ENCODE measurements around the gene GATAD2B.
A peak's percentile ranks its signal among the peaks of the same experiment; 100 is the strongest.

The GATAD2B gene

DNA sequence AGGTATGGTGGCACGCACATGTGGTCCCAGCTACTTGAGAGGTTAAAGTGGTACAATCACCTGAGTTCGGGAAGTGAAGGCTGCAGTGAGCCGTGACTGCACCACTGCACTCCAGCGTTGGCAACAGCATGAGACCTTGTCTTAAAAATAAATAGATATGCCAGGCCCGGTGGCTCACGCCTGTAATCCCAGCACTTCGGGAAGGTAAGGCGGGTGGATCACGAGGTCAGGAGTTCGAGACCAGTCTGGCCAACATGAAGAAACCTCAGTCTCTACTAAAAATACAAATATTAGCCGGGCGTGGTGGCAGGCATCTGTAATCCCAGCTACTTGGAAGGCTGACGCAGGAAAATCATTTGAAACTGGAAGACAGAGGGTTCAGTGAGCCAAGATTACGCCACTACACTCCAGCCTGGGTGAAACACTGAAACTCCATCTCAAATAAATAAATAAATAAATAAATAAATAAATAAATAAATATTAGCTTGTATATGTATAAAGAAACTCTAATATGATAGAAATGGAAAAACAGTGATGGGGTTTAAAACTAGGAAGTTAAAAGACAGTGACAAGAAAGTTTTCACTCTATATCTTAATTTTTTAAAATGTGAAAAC lies 18.8 kb downstream of the GATAD2B start (continued):
- no peak for TF ChIP-seq KLF8 (tag by site-specific recombination; IDR thresholded peaks at IDR 0.05)
- TF ChIP-seq ZNF350 (tag by site-specific recombination; IDR thresholded peaks at IDR 0.05): no peak
- TF ChIP-seq ZNF473 (tag by site-specific recombination; IDR thresholded peaks at IDR 0.05): no peak
- peak; percentile 21 for TF ChIP-seq ZNF529 (tag by site-specific recombination; IDR thresholded peaks at IDR 0.05; ENCODE audit: insufficient replicate concordance)
- peak; percentile 58; the same call in 1 of the 2 replicates for TF ChIP-seq ZNF404 (tag by site-specific recombination; IDR thresholded peaks at IDR 0.05)
- TF ChIP-seq ZNF624 (tag by site-specific recombination; IDR thresholded peaks at IDR 0.05): no peak

DNA sequence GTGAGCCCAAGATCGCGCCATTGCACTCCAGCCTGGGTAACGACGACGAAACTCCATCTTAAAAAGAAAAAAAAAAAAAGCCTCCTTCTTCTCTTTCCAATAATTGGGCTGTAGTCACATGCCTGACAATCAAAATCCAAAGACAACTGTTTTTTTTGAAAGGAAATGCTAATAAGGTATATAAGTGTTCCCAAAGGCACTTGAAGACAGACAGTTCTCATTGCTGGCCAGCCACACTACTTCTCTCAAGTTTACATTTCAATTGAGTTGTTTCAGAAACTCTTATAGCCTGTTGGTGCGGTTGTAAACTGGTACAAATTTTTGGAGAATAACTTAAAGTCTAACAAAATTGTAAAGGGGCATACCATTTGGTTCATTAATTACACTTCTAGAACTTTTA lies 23.3 kb downstream of the GATAD2B start:
- no peak for TF ChIP-seq KLF10 (tag by site-specific recombination; IDR thresholded peaks at IDR 0.05)
- TF ChIP-seq, protein P1, sequence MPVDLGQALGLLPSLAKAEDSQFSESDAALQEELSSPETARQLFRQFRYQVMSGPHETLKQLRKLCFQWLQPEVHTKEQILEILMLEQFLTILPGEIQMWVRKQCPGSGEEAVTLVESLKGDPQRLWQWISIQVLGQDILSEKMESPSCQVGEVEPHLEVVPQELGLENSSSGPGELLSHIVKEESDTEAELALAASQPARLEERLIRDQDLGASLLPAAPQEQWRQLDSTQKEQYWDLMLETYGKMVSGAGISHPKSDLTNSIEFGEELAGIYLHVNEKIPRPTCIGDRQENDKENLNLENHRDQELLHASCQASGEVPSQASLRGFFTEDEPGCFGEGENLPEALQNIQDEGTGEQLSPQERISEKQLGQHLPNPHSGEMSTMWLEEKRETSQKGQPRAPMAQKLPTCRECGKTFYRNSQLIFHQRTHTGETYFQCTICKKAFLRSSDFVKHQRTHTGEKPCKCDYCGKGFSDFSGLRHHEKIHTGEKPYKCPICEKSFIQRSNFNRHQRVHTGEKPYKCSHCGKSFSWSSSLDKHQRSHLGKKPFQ (tag by site-specific recombination; IDR thresholded peaks at IDR 0.05): no peak
- TF ChIP-seq GLIS1 (tag by site-specific recombination; IDR thresholded peaks at IDR 0.05): no peak
- TF ChIP-seq ZNF558 (tag by site-specific recombination; IDR thresholded peaks at IDR 0.05): no peak
- no peak for TF ChIP-seq ZNF391 (tag by site-specific recombination; IDR thresholded peaks at IDR 0.05; ENCODE audit: borderline replicate concordance, low read depth)
- no peak for TF ChIP-seq KLF7 (tag by site-specific recombination; IDR thresholded peaks at IDR 0.05; ENCODE audit: borderline replicate concordance)
- TF ChIP-seq, protein P2, sequence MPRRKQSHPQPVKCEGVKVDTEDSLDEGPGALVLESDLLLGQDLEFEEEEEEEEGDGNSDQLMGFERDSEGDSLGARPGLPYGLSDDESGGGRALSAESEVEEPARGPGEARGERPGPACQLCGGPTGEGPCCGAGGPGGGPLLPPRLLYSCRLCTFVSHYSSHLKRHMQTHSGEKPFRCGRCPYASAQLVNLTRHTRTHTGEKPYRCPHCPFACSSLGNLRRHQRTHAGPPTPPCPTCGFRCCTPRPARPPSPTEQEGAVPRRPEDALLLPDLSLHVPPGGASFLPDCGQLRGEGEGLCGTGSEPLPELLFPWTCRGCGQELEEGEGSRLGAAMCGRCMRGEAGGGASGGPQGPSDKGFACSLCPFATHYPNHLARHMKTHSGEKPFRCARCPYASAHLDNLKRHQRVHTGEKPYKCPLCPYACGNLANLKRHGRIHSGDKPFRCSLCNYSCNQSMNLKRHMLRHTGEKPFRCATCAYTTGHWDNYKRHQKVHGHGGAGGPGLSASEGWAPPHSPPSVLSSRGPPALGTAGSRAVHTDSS (tag by site-specific recombination; IDR thresholded peaks at IDR 0.05): no peak
- TF ChIP-seq, protein P3, sequence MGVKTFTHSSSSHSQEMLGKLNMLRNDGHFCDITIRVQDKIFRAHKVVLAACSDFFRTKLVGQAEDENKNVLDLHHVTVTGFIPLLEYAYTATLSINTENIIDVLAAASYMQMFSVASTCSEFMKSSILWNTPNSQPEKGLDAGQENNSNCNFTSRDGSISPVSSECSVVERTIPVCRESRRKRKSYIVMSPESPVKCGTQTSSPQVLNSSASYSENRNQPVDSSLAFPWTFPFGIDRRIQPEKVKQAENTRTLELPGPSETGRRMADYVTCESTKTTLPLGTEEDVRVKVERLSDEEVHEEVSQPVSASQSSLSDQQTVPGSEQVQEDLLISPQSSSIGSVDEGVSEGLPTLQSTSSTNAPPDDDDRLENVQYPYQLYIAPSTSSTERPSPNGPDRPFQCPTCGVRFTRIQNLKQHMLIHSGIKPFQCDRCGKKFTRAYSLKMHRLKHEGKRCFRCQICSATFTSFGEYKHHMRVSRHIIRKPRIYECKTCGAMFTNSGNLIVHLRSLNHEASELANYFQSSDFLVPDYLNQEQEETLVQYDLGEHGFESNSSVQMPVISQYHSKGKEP (tag by site-specific recombination; IDR thresholded peaks at IDR 0.05): no peak
- TF ChIP-seq ZNF433 (tag by site-specific recombination; IDR thresholded peaks at IDR 0.05; ENCODE audit: low read depth): no peak
- no peak for TF ChIP-seq BCL11A (tag by site-specific recombination; IDR thresholded peaks at IDR 0.05; ENCODE audit: low read depth)
- TF ChIP-seq ZNF266 (tag by site-specific recombination; IDR thresholded peaks at IDR 0.05; ENCODE audit: low read depth): no peak
- TF ChIP-seq ZSCAN23 (tag by site-specific recombination; IDR thresholded peaks at IDR 0.05): no peak
- no peak for TF ChIP-seq ZNF37A (tag by site-specific recombination; IDR thresholded peaks at IDR 0.05)
- no peak for TF ChIP-seq ZNF138 (tag by site-specific recombination; IDR thresholded peaks at IDR 0.05; ENCODE audit: borderline replicate concordance)
- TF ChIP-seq, protein P4, sequence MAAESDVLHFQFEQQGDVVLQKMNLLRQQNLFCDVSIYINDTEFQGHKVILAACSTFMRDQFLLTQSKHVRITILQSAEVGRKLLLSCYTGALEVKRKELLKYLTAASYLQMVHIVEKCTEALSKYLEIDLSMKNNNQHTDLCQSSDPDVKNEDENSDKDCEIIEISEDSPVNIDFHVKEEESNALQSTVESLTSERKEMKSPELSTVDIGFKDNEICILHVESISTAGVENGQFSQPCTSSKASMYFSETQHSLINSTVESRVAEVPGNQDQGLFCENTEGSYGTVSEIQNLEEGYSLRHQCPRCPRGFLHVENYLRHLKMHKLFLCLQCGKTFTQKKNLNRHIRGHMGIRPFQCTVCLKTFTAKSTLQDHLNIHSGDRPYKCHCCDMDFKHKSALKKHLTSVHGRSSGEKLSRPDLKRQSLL (tag by site-specific recombination; IDR thresholded peaks at IDR 0.05): no peak
- no peak for TF ChIP-seq ZNF701 (tag by site-specific recombination; IDR thresholded peaks at IDR 0.05)
- TF ChIP-seq ZNF16 (tag by site-specific recombination; IDR thresholded peaks at IDR 0.05; ENCODE audit: low read depth): no peak
- TF ChIP-seq, protein P5, sequence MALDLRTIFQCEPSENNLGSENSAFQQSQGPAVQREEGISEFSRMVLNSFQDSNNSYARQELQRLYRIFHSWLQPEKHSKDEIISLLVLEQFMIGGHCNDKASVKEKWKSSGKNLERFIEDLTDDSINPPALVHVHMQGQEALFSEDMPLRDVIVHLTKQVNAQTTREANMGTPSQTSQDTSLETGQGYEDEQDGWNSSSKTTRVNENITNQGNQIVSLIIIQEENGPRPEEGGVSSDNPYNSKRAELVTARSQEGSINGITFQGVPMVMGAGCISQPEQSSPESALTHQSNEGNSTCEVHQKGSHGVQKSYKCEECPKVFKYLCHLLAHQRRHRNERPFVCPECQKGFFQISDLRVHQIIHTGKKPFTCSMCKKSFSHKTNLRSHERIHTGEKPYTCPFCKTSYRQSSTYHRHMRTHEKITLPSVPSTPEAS (tag by site-specific recombination; IDR thresholded peaks at IDR 0.05): no peak
- TF ChIP-seq, protein P6, sequence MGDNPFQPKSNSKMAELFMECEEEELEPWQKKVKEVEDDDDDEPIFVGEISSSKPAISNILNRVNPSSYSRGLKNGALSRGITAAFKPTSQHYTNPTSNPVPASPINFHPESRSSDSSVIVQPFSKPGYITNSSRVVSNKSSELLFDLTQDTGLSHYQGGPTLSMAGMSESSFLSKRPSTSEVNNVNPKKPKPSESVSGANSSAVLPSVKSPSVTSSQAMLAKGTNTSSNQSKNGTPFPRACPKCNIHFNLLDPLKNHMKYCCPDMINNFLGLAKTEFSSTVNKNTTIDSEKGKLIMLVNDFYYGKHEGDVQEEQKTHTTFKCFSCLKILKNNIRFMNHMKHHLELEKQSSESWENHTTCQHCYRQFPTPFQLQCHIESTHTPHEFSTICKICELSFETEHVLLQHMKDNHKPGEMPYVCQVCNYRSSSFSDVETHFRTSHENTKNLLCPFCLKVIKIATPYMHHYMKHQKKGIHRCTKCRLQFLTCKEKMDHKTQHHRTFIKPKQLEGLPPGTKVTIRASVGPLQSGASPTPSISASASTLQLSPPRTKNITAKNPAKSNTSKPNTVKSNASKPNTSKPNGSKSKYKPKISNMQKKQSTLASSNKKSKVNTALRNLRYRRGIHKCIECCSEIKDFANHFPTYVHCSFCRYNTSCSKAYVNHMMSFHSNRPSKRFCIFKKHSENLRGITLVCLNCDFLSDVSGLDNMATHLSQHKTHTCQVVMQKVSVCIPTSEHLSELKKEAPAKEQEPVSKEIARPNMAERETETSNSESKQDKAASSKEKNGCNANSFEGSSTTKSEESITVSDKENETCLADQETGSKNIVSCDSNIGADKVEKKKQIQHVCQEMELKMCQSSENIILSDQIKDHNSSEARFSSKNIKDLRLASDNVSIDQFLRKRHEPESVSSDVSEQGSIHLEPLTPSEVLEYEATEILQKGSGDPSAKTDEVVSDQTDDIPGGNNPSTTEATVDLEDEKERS (tag by site-specific recombination; IDR thresholded peaks at IDR 0.05): no peak
- TF ChIP-seq, protein P7, sequence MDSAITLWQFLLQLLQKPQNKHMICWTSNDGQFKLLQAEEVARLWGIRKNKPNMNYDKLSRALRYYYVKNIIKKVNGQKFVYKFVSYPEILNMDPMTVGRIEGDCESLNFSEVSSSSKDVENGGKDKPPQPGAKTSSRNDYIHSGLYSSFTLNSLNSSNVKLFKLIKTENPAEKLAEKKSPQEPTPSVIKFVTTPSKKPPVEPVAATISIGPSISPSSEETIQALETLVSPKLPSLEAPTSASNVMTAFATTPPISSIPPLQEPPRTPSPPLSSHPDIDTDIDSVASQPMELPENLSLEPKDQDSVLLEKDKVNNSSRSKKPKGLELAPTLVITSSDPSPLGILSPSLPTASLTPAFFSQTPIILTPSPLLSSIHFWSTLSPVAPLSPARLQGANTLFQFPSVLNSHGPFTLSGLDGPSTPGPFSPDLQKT (IDR thresholded peaks at IDR 0.05; ENCODE audit: borderline replicate concordance, low read depth, low read length): no peak
- ChIA-PET CTCF (no interaction called here), POLR2A (no interaction called here)
- Histone ChIP-seq H3K4me3 (ENCODE audit: low read depth, low read length) (no peak overlapping the region), H3K4me1 (ENCODE audit: control insufficient read depth, insufficient read depth, low read length) (peaks cover 2% of the 10 kb centered on the region; the same call in 1 of the 2 replicates), H3K36me3 (ENCODE audit: control insufficient read depth in 2 of 2, insufficient read depth in 1 of 2, low read length in 2 of 2) (peaks cover 4 to 36% of the 10 kb centered on the region in 2 experiments), H3K27ac (ENCODE audit: extremely low read depth, low read depth, low read length) (no peak overlapping the region; the same call in 1 of the 2 replicates), H3K9me3 (ENCODE audit: control insufficient read depth, insufficient read depth, low read depth, low read length) (no peaks in the 10 kb centered on the region)
